GM12801 (cell line): ENCODE results near the gene NPPA.

ENCODE experiments used
- TF ChIP-seq, protein P1 (sequence below): IDR thresholded peaks from one replicate; pipeline ENCODE4 v1.5.1; 2011; ENCODE audit warnings: control low read depth; ENCODE audit not compliant: insufficient read length; ENCODE audit errors: extremely low read depth

NPPA gene

GRCh38 chr1:11847667-11848372, at the start of gene NPPA:
Gene NPPA, minus strand, starts transcription at chr1:11847783. Its CDS starts 99 bp downstream, at chr1:11847684.
- TF ChIP-seq, protein P1, sequence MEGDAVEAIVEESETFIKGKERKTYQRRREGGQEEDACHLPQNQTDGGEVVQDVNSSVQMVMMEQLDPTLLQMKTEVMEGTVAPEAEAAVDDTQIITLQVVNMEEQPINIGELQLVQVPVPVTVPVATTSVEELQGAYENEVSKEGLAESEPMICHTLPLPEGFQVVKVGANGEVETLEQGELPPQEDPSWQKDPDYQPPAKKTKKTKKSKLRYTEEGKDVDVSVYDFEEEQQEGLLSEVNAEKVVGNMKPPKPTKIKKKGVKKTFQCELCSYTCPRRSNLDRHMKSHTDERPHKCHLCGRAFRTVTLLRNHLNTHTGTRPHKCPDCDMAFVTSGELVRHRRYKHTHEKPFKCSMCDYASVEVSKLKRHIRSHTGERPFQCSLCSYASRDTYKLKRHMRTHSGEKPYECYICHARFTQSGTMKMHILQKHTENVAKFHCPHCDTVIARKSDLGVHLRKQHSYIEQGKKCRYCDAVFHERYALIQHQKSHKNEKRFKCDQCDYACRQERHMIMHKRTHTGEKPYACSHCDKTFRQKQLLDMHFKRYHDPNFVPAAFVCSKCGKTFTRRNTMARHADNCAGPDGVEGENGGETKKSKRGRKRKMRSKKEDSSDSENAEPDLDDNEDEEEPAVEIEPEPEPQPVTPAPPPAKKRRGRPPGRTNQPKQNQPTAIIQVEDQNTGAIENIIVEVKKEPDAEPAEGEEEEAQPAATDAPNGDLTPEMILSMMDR, result no peak

DNA sequence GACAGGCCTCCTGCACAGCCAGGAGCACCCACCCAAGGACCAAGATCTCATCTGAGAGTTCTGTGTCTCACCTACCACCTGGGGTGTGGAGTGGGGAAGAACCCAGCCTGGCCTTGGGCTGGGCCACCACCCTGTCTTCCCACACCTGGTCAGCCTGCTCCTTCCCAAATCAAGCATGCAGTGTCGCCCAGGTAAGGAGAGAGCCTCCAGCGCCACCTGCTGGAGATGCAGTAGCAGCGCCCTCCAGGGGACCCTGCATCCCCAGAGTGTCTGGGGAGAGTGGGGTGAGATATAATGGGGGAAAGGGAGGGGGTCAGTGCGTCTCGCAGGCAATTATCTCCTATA, 46.3 kb upstream of the NPPA start:
- TF ChIP-seq, protein P1, result peak; percentile 64

DNA sequence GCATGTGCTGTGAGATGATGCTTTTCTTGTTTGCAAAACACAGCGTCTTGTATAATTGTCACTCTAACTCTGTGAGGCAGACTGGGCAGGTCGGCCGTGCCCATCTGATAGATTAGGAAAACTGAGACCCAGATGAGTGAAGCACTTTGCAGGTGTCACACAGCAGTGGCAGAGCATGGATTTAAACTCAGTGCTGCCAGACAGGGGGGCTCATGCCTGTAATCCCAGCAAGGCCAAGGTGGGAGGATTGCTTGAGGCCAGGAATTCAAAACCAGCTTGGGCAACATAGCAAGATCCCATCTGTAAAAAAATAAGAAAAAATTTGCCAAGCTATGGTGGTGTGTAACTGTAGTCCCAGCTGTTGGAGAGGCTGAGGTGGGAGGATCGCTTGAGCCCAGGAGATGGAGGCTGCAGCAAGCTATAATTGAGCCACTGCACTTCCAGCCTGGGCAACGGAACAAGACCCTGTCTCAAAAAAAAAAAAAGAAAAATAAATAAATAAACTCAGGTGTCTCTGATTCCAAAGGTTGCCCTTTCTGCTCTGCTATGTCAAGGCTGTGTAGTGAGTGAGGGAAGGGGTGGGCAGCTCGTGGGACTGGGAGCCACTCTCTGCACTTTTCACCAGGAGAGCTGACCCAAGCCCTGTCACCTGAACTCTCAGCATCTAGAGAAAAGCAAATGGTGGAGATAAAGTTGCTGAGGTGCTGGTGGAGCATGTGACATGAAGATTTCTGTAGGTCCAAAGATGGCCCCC, 44.0 kb upstream of the NPPA start:
- TF ChIP-seq, protein P1, result no peak

GRCh38 chr1:11888877-11889208, 41.3 kb upstream of the NPPA start:
- TF ChIP-seq, protein P1, result no peak

- TF ChIP-seq, protein P1, result no peak
Observed at GRCh38 chr1:11888206-11888876, 40.8 kb upstream of the NPPA start.

DNA sequence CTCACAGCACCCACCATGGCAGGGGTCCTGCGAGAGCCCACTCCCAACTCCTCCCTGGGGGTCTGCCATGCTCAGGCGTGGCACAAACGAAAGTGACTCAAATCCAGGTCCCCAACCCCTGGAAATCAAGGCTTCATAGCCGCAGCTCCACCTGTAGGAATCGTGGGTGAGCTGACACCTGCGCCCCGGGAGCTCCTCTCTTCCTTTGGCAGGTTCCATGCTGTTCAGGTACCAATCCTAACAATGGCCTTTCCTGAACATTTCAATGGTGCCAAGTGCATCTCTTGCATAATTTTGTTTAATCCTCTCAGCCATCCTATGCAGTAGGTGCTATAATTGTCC, 40.1 kb upstream of the NPPA start:
- TF ChIP-seq, protein P1, result no peak

GRCh38 chr1:11886986-11887665, 39.5 kb upstream of the NPPA start:
- TF ChIP-seq, protein P1, result no peak
